Cardiac fibroblast (primary cell): ENCODE data around the gene GCH1.
A peak's percentile ranks its signal among the peaks of the same experiment; 100 is the strongest.
"Not testable (repeated sequence)": the region's sequence is repeated elsewhere in the genome, so short reads cannot be mapped to it uniquely, and the experiment has no call there.

Source experiments
- DNase-seq, 2 donors: peaks; one replicate each; pipeline versions ENCODE4 v3.0.0 to v3.0.0-alpha.2; 2010; ENCODE audit warnings: low read depth in 2 of 2
- H3K4me3 ChIP-seq, 2 donors: replicated peaks in 1 of 2; 1 replicate in 1 of 2; 2 replicates in 1 of 2; pipeline ENCODE4 v1.5.1; 2011; ENCODE audit warnings: low read depth in 2 of 2, low read length in 2 of 2, mild to moderate bottlenecking in 2 of 2, moderate library complexity in 1 of 2
- TF ChIP-seq, protein P1 (sequence below): IDR thresholded peaks from one replicate; pipeline ENCODE4 v1.5.1; 2011; ENCODE audit warnings: low read depth, mild to moderate bottlenecking, low read length, inconsistent platforms

Gene GCH1

DNA sequence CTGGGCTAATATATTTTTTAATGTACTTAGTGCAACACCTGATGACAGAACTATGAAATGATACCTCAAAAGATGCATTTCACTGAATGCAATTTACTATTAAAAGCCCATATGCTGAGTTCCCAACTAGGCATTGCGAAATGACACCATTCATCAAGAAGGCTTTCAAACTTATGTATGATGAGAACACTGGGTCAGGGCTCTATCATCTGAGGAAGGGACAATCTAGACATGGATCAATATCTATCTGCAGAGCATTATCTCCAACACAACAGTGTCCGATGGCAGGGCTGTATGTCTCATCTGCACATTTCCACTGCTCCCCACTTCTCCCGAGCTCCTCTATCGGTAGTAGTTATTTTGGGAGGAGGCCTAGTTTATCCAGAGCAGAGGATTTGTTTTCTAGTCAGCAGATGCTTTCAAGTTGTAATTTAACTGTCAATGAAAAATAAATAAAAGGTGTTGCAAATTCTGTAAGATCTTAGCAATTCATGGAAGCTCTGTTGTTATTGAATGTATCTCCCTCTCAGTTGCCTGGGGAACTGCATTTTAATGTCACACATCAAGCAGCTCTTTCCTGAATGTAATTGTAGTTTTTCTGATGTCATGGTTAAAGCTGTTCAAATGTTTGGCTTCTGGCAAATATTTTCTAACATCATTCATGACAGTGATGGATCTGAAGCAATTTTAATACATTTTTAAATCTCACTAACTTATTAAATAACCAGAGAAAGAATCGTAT, 7.4 kb upstream of the GCH1 start:
- H3K4me3 ChIP-seq, result no peak overlapping the region
- no peak for DNase-seq
- TF ChIP-seq, protein P1, sequence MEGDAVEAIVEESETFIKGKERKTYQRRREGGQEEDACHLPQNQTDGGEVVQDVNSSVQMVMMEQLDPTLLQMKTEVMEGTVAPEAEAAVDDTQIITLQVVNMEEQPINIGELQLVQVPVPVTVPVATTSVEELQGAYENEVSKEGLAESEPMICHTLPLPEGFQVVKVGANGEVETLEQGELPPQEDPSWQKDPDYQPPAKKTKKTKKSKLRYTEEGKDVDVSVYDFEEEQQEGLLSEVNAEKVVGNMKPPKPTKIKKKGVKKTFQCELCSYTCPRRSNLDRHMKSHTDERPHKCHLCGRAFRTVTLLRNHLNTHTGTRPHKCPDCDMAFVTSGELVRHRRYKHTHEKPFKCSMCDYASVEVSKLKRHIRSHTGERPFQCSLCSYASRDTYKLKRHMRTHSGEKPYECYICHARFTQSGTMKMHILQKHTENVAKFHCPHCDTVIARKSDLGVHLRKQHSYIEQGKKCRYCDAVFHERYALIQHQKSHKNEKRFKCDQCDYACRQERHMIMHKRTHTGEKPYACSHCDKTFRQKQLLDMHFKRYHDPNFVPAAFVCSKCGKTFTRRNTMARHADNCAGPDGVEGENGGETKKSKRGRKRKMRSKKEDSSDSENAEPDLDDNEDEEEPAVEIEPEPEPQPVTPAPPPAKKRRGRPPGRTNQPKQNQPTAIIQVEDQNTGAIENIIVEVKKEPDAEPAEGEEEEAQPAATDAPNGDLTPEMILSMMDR, result no peak

DNA sequence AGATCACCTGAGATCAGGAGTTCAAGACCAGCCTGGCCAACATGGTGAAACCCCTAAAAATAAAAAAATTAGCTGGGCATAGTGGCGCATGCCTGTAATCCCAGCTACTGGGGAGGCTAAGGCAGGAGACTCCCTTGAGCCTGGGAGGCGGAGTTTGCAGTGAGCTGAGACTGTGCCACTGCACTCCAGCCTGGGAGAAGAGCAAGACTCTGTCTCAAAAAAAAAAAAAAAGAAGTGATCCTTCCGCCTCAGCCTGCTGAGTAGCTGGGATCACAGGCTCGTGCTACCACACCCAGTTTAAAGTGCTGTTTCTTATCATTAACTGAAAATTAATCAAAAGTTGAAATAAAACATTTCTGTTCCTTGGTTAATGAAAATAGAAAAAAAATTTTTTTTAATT, 6.3 kb upstream of the GCH1 start:
- not testable (repeated sequence) for DNase-seq, H3K4me3 ChIP-seq

DNA sequence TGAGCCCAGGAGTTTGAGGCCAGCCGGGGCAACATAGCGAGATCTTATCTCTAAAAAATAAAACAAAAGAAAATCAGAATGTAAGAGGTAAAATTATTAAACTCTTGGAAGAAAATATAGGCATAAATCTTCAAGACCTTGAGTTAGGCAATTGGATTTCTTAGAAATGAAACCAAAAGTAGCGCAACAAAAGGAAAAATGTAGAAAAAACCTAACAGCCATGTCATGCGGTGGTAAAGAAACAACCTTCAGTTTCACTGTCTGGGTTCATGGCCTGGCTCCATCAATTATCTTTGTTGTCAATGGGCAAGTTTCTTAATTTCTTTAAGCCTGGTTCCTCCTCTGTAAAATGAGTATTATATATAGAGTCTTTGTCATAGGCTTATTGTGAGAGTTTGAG, 5.6 kb upstream of the GCH1 start:
- TF ChIP-seq, protein P1, result no peak
- no peak for DNase-seq
- no peak overlapping the region for H3K4me3 ChIP-seq

DNA sequence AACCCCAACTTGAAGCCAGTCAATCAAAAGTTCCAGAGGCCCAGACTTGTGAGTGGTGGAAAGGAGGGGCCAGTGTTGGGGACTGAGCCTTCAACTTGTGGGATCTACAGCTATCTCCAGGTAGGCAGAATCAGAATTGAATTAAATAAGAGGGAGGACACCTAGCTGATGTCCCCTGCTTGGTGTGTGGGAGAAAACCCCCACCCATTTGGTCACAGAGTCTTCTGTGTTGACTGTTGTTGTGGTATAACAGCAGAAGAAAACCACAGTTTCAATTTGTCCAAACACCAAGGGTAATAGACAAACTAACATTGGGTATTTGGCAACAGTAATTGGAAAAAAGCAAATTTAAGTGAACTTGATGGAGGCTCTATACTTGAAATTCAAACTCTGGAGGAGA, 3.4 kb upstream of the GCH1 start:
- TF ChIP-seq, protein P1, result no peak
- no peak for DNase-seq
- H3K4me3 ChIP-seq, result no peak overlapping the region

DNA sequence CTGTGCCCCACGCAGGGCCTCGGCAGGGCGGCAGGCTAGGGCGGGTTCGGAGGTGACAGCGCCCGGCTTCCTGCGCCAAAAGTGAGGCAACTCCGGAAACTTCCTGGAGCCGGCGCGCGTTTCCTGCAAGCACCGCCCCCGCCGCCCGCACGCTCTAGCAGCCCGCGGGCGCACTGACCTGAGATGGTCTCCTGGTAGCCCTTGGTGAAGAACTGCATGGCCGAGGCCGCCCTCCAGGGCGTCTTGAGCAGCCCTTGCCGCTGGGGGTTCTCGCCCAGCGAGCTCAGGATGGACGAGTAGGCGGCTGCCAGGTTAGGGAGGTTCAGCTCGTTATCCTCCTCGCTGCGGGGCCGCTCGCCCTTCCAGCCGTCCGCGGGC, 494 bp downstream of the GCH1 start:
- peak overlapping the region; percentile 79 to 83 for H3K4me3 ChIP-seq
- TF ChIP-seq, protein P1, result peak; percentile 14
- DNase-seq, result peak; percentile 67 to 73

DNA sequence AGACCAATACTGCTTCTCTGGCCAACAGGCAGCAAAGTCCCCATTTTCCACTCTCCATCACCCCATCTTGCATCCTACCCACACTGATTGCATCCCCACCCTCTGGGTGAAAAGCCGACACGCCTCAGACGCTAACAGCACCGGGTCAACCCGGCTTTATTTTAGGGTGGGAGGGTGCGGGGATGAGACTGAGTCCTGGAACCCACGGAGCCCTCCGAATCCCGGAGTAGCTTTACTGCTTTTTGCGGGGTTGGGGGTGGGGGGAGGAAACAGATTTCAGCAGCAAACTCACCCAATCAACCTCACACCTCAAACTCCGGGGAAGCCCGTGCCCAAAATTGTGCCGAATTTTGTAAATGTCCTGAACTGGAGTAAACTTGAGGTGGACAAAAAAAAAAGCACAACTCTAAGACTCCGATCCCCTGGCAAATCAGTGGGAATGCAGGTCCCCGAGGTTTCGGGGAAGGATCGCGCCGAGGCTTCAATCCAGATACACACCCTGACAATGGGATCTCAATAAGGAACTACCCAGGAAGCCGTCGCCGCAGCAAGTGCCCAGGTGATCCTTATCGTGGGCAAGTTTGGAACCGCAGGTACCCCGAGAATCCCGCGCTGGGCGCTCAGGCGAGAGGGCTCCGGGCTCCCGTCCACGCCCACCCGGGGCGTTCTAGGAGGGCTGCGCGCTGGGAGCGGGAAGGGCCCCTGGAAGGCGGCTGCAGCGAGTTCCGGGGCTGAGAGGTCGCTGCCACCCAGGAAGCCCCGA, 1.1 kb downstream of the GCH1 start:
- peak overlapping the region; percentile 79 to 83 for H3K4me3 ChIP-seq
- DNase-seq, result peak in 1 of 2 donors; percentile 12
- TF ChIP-seq, protein P1, result no peak

DNA sequence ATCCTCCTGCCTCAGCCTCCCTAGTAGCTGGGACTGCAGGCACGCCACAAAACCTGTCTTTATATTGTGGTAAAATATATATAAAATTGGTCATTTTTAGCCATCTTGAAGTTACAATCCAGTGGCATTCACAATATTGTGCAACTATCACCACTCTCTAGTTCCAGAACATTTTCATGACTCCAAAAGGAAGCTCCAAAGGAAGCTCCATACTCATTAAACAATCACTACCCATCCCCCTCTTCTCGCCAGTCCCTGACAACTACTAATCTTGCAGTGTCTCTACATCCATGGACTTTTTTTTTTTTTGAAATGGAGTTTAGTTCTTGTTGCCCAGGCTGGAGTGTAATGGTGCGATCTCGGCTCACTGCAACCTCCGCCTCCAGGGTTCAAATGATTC, 3.1 kb downstream of the GCH1 start:
- H3K4me3 ChIP-seq, result no peak overlapping the region
- TF ChIP-seq, protein P1, result no peak
- no peak for DNase-seq

DNA sequence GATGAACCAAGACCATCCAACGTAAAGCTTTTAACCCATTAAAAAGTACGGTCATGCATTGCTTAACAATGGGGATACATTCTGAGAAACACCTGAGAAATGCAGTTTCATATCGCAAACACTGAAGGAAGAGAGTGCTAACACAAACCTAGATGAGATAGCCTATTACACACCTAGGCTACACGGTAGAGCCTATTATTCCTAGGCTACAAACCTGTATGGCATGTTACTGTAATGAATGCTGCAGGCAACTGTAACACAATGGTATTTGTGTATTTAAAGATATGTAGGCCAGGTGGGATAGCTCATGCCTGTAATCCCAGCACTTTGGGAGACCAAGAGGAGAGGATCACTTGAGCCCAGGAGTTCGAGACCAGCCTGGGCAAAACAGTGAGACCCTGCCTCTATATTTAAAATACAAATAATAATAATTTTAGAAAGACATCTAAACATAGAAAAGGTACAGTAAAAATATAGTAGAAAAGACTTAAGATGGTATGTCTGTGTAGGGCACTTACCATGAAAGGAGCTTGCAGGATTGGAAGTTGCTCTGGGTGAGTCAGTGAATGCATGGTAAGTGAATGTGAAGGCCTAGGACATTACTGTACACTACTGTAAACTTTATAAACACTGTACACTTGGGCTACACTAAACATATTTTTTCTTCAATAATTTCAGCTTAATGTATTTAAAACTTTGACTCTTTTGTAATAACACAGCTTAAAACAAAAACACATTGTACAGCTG, 4.6 kb downstream of the GCH1 start:
- H3K4me3 ChIP-seq, result not testable (repeated sequence)
- DNase-seq, result peak in 1 of 2 donors; percentile 41
